Vagina (tissue), 2 donors: Measurements from ENCODE around the gene ZMIZ1.

ENCODE experiments used
- POLR2A ChIP-seq, 2 donors: fragments of 450-650 bp; IDR thresholded peaks; one replicate each; pipeline ENCODE4 v1.6.1; 2017; ENCODE audit warnings: antibody characterized with exemption in 2 of 2, mild to moderate bottlenecking in 2 of 2, moderate library complexity in 2 of 2
- TF ChIP-seq, protein P1 (sequence below), 3 experiments: fragments of 450-650 bp in 2 of 3; fragments of 200-600 bp in 1 of 3; sonication (generic) in 1 of 3; IDR thresholded peaks; one replicate each; pipeline ENCODE4 v1.5.1; 2017 to 2019; ENCODE audit warnings: antibody characterized with exemption in 3 of 3, mild to moderate bottlenecking in 2 of 3, moderate library complexity in 2 of 3

DNA sequence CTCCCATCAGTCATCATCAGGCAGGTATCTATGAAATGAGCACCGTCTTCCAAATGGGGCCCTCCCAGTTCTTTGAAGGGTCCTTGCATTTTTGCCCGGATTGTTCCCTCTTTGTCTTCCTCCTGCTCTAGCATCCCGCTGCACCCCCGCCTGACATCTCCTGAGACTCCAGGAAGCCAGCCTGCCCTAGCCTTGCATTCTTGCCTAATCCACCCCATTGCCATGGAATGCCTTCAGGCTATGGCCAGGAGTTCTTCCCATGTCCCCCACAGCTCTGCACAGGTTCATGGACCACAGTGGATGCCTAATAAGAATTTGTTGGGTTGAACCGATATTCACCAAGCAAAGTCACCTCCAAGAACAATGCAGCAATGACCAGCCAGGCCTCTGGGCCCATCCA lies 62.1 kb downstream of the ZMIZ1 start:
- no peak for TF ChIP-seq POLR2A (IDR thresholded peaks at IDR 0.05)
- TF ChIP-seq, protein P1, sequence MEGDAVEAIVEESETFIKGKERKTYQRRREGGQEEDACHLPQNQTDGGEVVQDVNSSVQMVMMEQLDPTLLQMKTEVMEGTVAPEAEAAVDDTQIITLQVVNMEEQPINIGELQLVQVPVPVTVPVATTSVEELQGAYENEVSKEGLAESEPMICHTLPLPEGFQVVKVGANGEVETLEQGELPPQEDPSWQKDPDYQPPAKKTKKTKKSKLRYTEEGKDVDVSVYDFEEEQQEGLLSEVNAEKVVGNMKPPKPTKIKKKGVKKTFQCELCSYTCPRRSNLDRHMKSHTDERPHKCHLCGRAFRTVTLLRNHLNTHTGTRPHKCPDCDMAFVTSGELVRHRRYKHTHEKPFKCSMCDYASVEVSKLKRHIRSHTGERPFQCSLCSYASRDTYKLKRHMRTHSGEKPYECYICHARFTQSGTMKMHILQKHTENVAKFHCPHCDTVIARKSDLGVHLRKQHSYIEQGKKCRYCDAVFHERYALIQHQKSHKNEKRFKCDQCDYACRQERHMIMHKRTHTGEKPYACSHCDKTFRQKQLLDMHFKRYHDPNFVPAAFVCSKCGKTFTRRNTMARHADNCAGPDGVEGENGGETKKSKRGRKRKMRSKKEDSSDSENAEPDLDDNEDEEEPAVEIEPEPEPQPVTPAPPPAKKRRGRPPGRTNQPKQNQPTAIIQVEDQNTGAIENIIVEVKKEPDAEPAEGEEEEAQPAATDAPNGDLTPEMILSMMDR (IDR thresholded peaks at IDR 0.05) = no peak
